ENCODE data around the gene CEP350.

GRCh38 chr1:179955731-179956130 lies 1.1 kb downstream of the CEP350 start:
- TF ChIP-seq YY1 (IDR thresholded peaks at IDR 0.05; ENCODE audit: insufficient read depth, insufficient read length) (no peak), ZNF274 (IDR thresholded peaks at IDR 0.05; ENCODE audit: low read depth, low read length) (no peak), SUZ12 (IDR thresholded peaks at IDR 0.05; ENCODE audit: extremely low read depth, insufficient read depth, insufficient read length) (no peak)

Measured in NT2/D1 (cell line).